HepG2 (cell line): ENCODE results near the gene KIF22. TPM values are rescaled to one million over a fixed set of nuclear protein-coding genes. Genes with fewer than 3 reads are reported as not detected.
A peak's percentile ranks its signal among the peaks of the same experiment; 100 is the strongest.

ENCODE experiments used
- ATF4 ChIP-seq, 2 experiments: fragments of 450-650 bp in 1 of 2; sonication (generic) in 1 of 2; formaldehyde crosslinking; IDR thresholded peaks; 2 replicates each; pipeline versions ENCODE4 v1.5.0 to v1.8.0; 2020 to 2022; ENCODE audit warnings: mild to moderate bottlenecking in 1 of 2, missing genetic modification reagents in 1 of 2
- ATM ChIP-seq: fragments of 450-650 bp; IDR thresholded peaks from 2 replicates; pipeline ENCODE4 v1.7.1; 2017; ENCODE audit warnings: mild to moderate bottlenecking, borderline replicate concordance
- DR1 ChIP-seq: sonication (generic); formaldehyde crosslinking; IDR thresholded peaks from 2 replicates; pipeline ENCODE4 v1.8.0; 2021; ENCODE audit warnings: mild to moderate bottlenecking, missing genetic modification reagents, inconsistent platforms
- ELF3 ChIP-seq: IDR thresholded peaks from 2 replicates; pipeline ENCODE4 v1.6.1; 2016; ENCODE audit warnings: missing genetic modification reagents, missing compliant biosample characterization
- HBP1 ChIP-seq: IDR thresholded peaks from 2 replicates; pipeline ENCODE4 v1.6.1; 2016; ENCODE audit warnings: low read depth, control low read depth
- HIC2 ChIP-seq: sonication (generic); formaldehyde crosslinking; IDR thresholded peaks from 2 replicates; pipeline ENCODE4 v1.9.0; 2022; ENCODE audit warnings: low read depth, missing genetic modification reagents
- MAFG ChIP-seq: sonication (generic); formaldehyde crosslinking; IDR thresholded peaks from 2 replicates; pipeline ENCODE4 v1.5.1; 2020; ENCODE audit warnings: mild to moderate bottlenecking, missing genetic modification reagents
- PLRG1 ChIP-seq: fragments of 450-650 bp; conservative IDR thresholded peaks from 2 replicates; pipeline ENCODE4 v1.6.1; 2016
- PRDM15 ChIP-seq: sonication (generic); formaldehyde crosslinking; IDR thresholded peaks from 2 replicates; pipeline ENCODE4 v1.4.0; 2020; ENCODE audit warnings: missing genetic modification reagents
- PTBP1 ChIP-seq: fragments of 200-400 bp; formaldehyde crosslinking; IDR thresholded peaks from 2 replicates; pipeline ENCODE4 v1.6.1; 2018; ENCODE audit warnings: low read length, low read depth; ENCODE audit not compliant: poor library complexity, severe bottlenecking
- ZNF337 ChIP-seq: sonication (generic); formaldehyde crosslinking; IDR thresholded peaks from 2 replicates; pipeline ENCODE4 v1.5.1; 2020; ENCODE audit warnings: missing genetic modification reagents, low read depth, mild to moderate bottlenecking, borderline replicate concordance
- ZNF609 ChIP-seq: sonication (generic); formaldehyde crosslinking; IDR thresholded peaks from 2 replicates; pipeline ENCODE4 v1.4.0; 2020; ENCODE audit warnings: mild to moderate bottlenecking, missing genetic modification reagents, borderline replicate concordance
- polyA plus RNA-seq, 8 experiments: library from polyadenylated mRNA; depleted of rRNA in 3 of 8; stranded (reverse) in 7 of 8; unstranded in 1 of 8; fragments of >200 nt; fragmentation: Illumina TruSeq in 4 of 8; extraction: Trizol in 4 of 8; gene quantifications; 2 replicates each; pipeline versions ENCODE4 v1.2.1 to v1.2.3, GENCODE V29; 2011 to 2016; ENCODE audit warnings: low read depth in 4 of 8, missing spikeins in 1 of 8, mixed read lengths in 1 of 8; ENCODE audit not compliant: insufficient read depth in 1 of 8
- total RNA-seq, 5 experiments: library from RNA; depleted of rRNA; stranded (reverse); fragments of >200 nt; fragmentation: Illumina TruSeq; extraction: Trizol; gene quantifications; 2 replicates each; pipeline ENCODE4 v1.2.3, GENCODE V29; 2016; ENCODE audit warnings: low read depth in 1 of 5

The KIF22 gene
- total and polyA plus RNA-seq, 2 of the 13 experiments (the other 11 are each of a cell fraction or from before 2014, with no cell fraction given), result 95.8 to 118 TPM

- TF ChIP-seq PRDM15 (CRISPR knock-in tag) (0 out of 2 replicates have a peak, but pooled peaks have one; percentile 16), PTBP1 (no peak), ZNF337 (CRISPR knock-in tag) (no peak), ZNF609 (CRISPR knock-in tag) (no peak; the same call in 1 of the 2 replicates), ATF4 (CRISPR knock-in tag; IDR thresholded peaks at IDR 0.05) (no peak), HBP1 (CRISPR knock-in tag) (no peak), DR1 (no peak), MAFG (CRISPR knock-in tag) (no peak), ATM (no peak), ELF3 (CRISPR knock-in tag) (no peak), HIC2 (no peak; the same call in 1 of the 2 replicates), PLRG1 (no peak)
Observed at GRCh38 chr16:29820730-29821642, 30.4 kb downstream of the KIF22 start (continued).
